Liver (tissue), 9 donors: ENCODE data around the gene ARHGAP10. TPM values are rescaled to one million over a fixed set of nuclear protein-coding genes. Genes with fewer than 3 reads are reported as not detected.

ENCODE experiments used
- DNase-seq: peaks from one replicate; pipeline ENCODE4 v3.0.0-alpha.2; 2017; ENCODE audit warnings: low spot score
- H3K27ac ChIP-seq, 2 donors: one replicate each; pipeline ENCODE4 v1.7.0; 2013; ENCODE audit warnings: inconsistent platforms in 2 of 2, low read length in 2 of 2, control low read depth in 1 of 2, low read depth in 1 of 2, mild to moderate bottlenecking in 1 of 2
- H3K27me3 ChIP-seq, 4 donors: one replicate each; pipeline versions ENCODE4 v1.6.1 to v1.7.0; 2013; ENCODE audit warnings: low read length in 3 of 4, inconsistent platforms in 1 of 4, mild to moderate bottlenecking in 1 of 4, moderate library complexity in 1 of 4; ENCODE audit not compliant: control insufficient read depth in 4 of 4, insufficient read depth in 4 of 4
- H3K36me3 ChIP-seq, 4 donors: one replicate each; pipeline versions ENCODE4 v1.6.1 to v1.7.0; 2013; ENCODE audit warnings: low read length in 3 of 4, mild to moderate bottlenecking in 3 of 4, low read depth in 1 of 4, moderate library complexity in 1 of 4; ENCODE audit not compliant: control insufficient read depth in 4 of 4, insufficient read depth in 3 of 4
- H3K4me1 ChIP-seq, 4 donors: one replicate each; pipeline versions ENCODE4 v1.6.1 to v1.7.0; 2013; ENCODE audit warnings: low read length in 3 of 4, mild to moderate bottlenecking in 3 of 4, moderate library complexity in 1 of 4; ENCODE audit not compliant: control insufficient read depth in 4 of 4, insufficient read depth in 4 of 4
- H3K4me3 ChIP-seq, 3 donors: one replicate each; pipeline versions ENCODE4 v1.6.1 to v1.7.0; 2013; ENCODE audit warnings: low read length in 3 of 3, control low read depth in 1 of 3, low read depth in 1 of 3, mild to moderate bottlenecking in 1 of 3
- H3K9ac ChIP-seq, 2 donors: one replicate each; pipeline ENCODE4 v1.7.0; 2013; ENCODE audit warnings: low read length in 2 of 2, mild to moderate bottlenecking in 2 of 2, moderate library complexity in 2 of 2, control low read depth in 1 of 2, low read depth in 1 of 2
- H3K9me3 ChIP-seq, 4 donors: one replicate each; pipeline versions ENCODE4 v1.6.1 to v1.7.0; 2013; ENCODE audit warnings: low read length in 3 of 4; ENCODE audit not compliant: control insufficient read depth in 4 of 4
- EGR1 ChIP-seq, 2 donors: IDR thresholded peaks; 2 replicates each; pipeline ENCODE4 v1.6.1; 2016 to 2018; ENCODE audit warnings: antibody characterized with exemption in 2 of 2, low read depth in 2 of 2
- FOXA1 ChIP-seq: IDR thresholded peaks from 2 replicates; pipeline ENCODE4 v1.6.1; 2016; ENCODE audit warnings: antibody characterized with exemption
- FOXA2 ChIP-seq: IDR thresholded peaks from 2 replicates; pipeline ENCODE4 v1.6.1; 2016; ENCODE audit warnings: antibody characterized with exemption
- GABPA ChIP-seq, 2 donors: IDR thresholded peaks in 1 of 2; conservative IDR thresholded peaks in 1 of 2; 2 replicates each; pipeline ENCODE4 v1.6.1; 2016; ENCODE audit warnings: antibody characterized with exemption in 2 of 2, mild to moderate bottlenecking in 1 of 2, moderate library complexity in 1 of 2
- HNF4A ChIP-seq, 2 donors: conservative IDR thresholded peaks; 2 replicates each; pipeline ENCODE4 v1.6.1; 2016; ENCODE audit warnings: antibody characterized with exemption in 2 of 2, mild to moderate bottlenecking in 2 of 2
- HNF4G ChIP-seq: IDR thresholded peaks from 2 replicates; pipeline ENCODE4 v1.6.1; 2016; ENCODE audit warnings: antibody characterized with exemption
- JUND ChIP-seq, 2 donors: IDR thresholded peaks; 2 replicates each; pipeline ENCODE4 v1.6.1; 2016; ENCODE audit warnings: antibody characterized with exemption in 2 of 2
- NR2F2 ChIP-seq: IDR thresholded peaks from 2 replicates; pipeline ENCODE4 v1.6.1; 2016; ENCODE audit warnings: antibody characterized with exemption
- RXRA ChIP-seq, 2 donors: IDR thresholded peaks; 2 replicates each; pipeline ENCODE4 v1.6.1; 2017 to 2018; ENCODE audit warnings: antibody characterized with exemption in 2 of 2, mild to moderate bottlenecking in 1 of 2
- SP1 ChIP-seq: IDR thresholded peaks from 2 replicates; pipeline ENCODE4 v1.6.1; 2018; ENCODE audit warnings: antibody characterized with exemption, mild to moderate bottlenecking
- YY1 ChIP-seq: IDR thresholded peaks from 2 replicates; pipeline ENCODE4 v1.6.1; 2016; ENCODE audit warnings: antibody characterized with exemption, mild to moderate bottlenecking
- WGBS: extraction: QIAGEN DNeasy Blood & Tissue Kit; methylation state at CpG from one replicate; pipeline ENCODE4 v1.1.7; 2013; 5-methylcytosine and 5-hydroxymethylcytosine counted together
- polyA plus RNA-seq, 2 donors: library from polyadenylated mRNA; stranded (reverse) in 1 of 2; unstranded in 1 of 2; fragments of 200-250 nt in 1 of 2; fragments of >200 nt in 1 of 2; fragmentation: Nextera tagmentation in 1 of 2; extraction: Ambion mirVana in 1 of 2; gene quantifications; one replicate each; pipeline versions ENCODE4 v1.2.1 to v1.2.3, GENCODE V29; 2013 to 2015
- total RNA-seq, 2 donors: library from RNA; depleted of rRNA; stranded (reverse); fragments of >200 nt; gene quantifications; one replicate each; pipeline ENCODE4 v1.2.3, GENCODE V29; 2014
- TF ChIP-seq, protein P1 (sequence below): IDR thresholded peaks from 2 replicates; pipeline ENCODE4 v1.6.1; 2016; ENCODE audit warnings: antibody characterized with exemption
- TF ChIP-seq, protein P2 (sequence below): IDR thresholded peaks from 2 replicates; pipeline ENCODE4 v1.6.1; 2016; ENCODE audit warnings: antibody characterized with exemption, mild to moderate bottlenecking
- TF ChIP-seq, protein P3 (sequence below): IDR thresholded peaks from 2 replicates; pipeline ENCODE4 v1.6.1; 2016; ENCODE audit warnings: antibody characterized with exemption
- TF ChIP-seq, protein P4 (sequence below): fragments of 150-350 bp; IDR thresholded peaks from 2 replicates; pipeline ENCODE4 v1.5.1; 2017; ENCODE audit warnings: improper control_type of control experiment, low read depth, low read length; ENCODE audit not compliant: missing input control
- donor health status: healthy.
- donor health status: healthy.
- donor health status: healthy.
- donor health status: healthy.
- donor health status: healthy.

Gene ARHGAP10
- total and polyA plus RNA-seq, 4 donors = 1.5 to 13.0 (median 4.3) TPM

DNA sequence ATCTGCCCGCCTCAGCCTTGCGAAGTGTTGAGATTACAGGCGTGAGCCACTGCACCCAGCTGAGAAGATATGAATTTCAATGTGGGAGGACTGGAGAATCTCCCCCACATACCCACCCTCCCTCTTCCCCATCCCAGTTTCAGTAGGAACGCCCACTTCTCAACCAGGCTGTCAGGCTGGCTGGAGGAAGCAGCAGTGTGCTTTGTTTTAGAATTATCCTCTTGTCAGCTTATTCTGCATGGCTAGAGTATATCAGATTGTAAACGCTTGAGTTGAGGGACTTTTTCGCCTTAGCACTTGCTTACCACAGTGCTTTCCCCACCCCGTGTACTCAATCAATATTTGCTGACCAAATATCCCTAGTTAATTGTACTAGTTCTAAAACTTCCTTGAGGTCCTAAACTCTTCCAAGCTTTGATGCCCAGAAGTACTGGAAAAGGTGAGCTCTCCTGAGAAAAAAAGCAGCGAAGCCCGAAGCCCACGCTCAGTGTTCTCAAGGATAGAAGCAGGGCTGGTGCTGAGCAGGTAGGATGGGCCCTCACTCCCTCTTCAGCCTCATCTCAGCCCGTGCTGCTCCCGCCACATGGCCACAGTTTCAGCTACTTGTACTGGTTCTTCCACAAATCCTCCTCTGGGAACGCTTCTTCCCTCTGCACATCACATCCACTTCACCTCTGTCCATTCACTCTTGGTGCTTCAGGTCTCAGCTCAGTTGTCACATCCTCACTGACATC is 7.3 kb upstream of the ARHGAP10 start (continued):
- TF ChIP-seq, protein P1, sequence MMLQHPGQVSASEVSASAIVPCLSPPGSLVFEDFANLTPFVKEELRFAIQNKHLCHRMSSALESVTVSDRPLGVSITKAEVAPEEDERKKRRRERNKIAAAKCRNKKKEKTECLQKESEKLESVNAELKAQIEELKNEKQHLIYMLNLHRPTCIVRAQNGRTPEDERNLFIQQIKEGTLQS = no peak
- TF ChIP-seq FOXA1 = no peak
- TF ChIP-seq RXRA (IDR thresholded peaks at IDR 0.05) = no peak

DNA sequence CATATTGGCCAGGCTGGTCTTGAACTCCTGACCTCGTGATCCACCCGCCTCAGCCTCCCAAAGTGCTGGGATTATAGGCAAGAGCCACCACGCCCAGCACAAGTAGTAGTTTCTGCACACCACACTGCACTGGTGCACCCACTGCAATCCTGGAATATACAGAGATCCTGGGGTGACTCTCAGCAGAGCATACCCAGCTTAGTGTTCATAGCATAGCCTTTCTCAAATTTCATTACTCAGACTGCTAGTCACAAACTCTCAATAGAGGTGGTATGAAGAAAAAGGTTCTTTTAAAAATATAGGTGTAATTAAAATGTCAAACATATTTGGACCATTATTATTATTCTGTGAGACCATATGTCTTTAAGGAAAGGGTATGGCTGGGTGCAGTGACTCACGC is 6.2 kb upstream of the ARHGAP10 start:
- no peaks in the 10 kb centered on the region for H3K36me3 ChIP-seq
- no peak for DNase-seq
- no peak overlapping the region for H3K4me3 ChIP-seq
- no peaks in the 10 kb centered on the region for H3K9me3 ChIP-seq
- TF ChIP-seq JUND (IDR thresholded peaks at IDR 0.05) = no peak
- H3K27ac ChIP-seq = no peak overlapping the region
- 90% methylated on average over 4 of the region's 4 CpGs for WGBS
- peaks cover 0 to 6% (median 3%) of the 10 kb centered on the region in 4 donors for H3K4me1 ChIP-seq
- no peaks in the 10 kb centered on the region for H3K27me3 ChIP-seq
- H3K9ac ChIP-seq = no peak overlapping the region

DNA sequence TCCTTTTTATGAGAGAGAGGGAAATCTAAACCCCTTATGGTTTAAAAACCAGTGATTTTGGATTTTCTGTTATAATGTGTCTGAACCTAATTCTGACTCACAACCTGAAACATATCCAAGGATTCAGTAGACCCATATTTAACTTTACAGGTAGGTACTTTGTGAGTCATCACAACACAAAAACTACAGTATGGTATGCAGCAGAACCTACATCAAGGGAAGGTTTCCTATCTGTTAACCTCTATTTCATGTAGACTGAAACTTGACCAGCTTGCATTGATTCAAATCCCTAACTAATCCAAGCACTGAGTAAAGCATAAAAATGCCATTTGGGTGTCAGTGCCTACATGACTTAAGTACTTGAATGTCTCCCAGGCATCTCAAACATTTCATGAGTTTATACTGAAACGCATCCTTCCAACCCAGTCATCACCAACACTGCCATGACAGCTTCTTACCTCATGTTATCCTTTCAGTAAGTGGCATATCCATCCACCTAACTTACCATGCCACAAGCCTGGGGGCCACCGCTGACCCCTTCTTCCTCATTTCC is 4.3 kb upstream of the ARHGAP10 start:
- TF ChIP-seq FOXA2 = no peak
- TF ChIP-seq HNF4G = no peak
- TF ChIP-seq NR2F2 = no peak
- no peak for TF ChIP-seq FOXA1
- no peak for TF ChIP-seq HNF4A (conservative IDR thresholded peaks at IDR 0.05)
- TF ChIP-seq YY1 = no peak
- TF ChIP-seq GABPA (IDR thresholded peaks at IDR 0.05 in 1 of 2, conservative IDR thresholded peaks at IDR 0.05 in 1 of 2) = no peak
- TF ChIP-seq, protein P2, sequence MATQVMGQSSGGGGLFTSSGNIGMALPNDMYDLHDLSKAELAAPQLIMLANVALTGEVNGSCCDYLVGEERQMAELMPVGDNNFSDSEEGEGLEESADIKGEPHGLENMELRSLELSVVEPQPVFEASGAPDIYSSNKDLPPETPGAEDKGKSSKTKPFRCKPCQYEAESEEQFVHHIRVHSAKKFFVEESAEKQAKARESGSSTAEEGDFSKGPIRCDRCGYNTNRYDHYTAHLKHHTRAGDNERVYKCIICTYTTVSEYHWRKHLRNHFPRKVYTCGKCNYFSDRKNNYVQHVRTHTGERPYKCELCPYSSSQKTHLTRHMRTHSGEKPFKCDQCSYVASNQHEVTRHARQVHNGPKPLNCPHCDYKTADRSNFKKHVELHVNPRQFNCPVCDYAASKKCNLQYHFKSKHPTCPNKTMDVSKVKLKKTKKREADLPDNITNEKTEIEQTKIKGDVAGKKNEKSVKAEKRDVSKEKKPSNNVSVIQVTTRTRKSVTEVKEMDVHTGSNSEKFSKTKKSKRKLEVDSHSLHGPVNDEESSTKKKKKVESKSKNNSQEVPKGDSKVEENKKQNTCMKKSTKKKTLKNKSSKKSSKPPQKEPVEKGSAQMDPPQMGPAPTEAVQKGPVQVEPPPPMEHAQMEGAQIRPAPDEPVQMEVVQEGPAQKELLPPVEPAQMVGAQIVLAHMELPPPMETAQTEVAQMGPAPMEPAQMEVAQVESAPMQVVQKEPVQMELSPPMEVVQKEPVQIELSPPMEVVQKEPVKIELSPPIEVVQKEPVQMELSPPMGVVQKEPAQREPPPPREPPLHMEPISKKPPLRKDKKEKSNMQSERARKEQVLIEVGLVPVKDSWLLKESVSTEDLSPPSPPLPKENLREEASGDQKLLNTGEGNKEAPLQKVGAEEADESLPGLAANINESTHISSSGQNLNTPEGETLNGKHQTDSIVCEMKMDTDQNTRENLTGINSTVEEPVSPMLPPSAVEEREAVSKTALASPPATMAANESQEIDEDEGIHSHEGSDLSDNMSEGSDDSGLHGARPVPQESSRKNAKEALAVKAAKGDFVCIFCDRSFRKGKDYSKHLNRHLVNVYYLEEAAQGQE = no peak
- TF ChIP-seq, protein P3, sequence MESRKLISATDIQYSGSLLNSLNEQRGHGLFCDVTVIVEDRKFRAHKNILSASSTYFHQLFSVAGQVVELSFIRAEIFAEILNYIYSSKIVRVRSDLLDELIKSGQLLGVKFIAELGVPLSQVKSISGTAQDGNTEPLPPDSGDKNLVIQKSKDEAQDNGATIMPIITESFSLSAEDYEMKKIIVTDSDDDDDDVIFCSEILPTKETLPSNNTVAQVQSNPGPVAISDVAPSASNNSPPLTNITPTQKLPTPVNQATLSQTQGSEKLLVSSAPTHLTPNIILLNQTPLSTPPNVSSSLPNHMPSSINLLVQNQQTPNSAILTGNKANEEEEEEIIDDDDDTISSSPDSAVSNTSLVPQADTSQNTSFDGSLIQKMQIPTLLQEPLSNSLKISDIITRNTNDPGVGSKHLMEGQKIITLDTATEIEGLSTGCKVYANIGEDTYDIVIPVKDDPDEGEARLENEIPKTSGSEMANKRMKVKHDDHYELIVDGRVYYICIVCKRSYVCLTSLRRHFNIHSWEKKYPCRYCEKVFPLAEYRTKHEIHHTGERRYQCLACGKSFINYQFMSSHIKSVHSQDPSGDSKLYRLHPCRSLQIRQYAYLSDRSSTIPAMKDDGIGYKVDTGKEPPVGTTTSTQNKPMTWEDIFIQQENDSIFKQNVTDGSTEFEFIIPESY = no peak
- TF ChIP-seq SP1 = no peak
- no peak for TF ChIP-seq RXRA (IDR thresholded peaks at IDR 0.05)
- TF ChIP-seq, protein P4, sequence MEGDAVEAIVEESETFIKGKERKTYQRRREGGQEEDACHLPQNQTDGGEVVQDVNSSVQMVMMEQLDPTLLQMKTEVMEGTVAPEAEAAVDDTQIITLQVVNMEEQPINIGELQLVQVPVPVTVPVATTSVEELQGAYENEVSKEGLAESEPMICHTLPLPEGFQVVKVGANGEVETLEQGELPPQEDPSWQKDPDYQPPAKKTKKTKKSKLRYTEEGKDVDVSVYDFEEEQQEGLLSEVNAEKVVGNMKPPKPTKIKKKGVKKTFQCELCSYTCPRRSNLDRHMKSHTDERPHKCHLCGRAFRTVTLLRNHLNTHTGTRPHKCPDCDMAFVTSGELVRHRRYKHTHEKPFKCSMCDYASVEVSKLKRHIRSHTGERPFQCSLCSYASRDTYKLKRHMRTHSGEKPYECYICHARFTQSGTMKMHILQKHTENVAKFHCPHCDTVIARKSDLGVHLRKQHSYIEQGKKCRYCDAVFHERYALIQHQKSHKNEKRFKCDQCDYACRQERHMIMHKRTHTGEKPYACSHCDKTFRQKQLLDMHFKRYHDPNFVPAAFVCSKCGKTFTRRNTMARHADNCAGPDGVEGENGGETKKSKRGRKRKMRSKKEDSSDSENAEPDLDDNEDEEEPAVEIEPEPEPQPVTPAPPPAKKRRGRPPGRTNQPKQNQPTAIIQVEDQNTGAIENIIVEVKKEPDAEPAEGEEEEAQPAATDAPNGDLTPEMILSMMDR = no peak
- no peak for TF ChIP-seq JUND (IDR thresholded peaks at IDR 0.05)
- no peak for TF ChIP-seq EGR1 (IDR thresholded peaks at IDR 0.05; ENCODE audit: low read depth in 2 of 2)
- 96% methylated on average over 2 of the region's 2 CpGs for WGBS
- no peaks in the 10 kb centered on the region for H3K36me3 ChIP-seq
- no peaks in the 10 kb centered on the region for H3K9me3 ChIP-seq
- no peak overlapping the region for H3K27ac ChIP-seq
- no peak for DNase-seq
- H3K4me1 ChIP-seq = peaks cover 2 to 17% (median 5%) of the 10 kb centered on the region in 4 donors
- H3K27me3 ChIP-seq = no peaks in the 10 kb centered on the region
- H3K9ac ChIP-seq = no peak overlapping the region
- no peak overlapping the region for H3K4me3 ChIP-seq
